Activated CD4-positive, CD25-positive, alpha-beta regulatory T cell treated with anti-CD3 and anti-CD28 coated beads, Interleukin-2, amount 50 U/mL, for 24 hours (primary cell): Measurements from ENCODE around the gene PI4KB.
"Not testable (repeated sequence)": the region's sequence is repeated elsewhere in the genome, so short reads cannot be mapped to it uniquely, and the experiment has no call there.

Experiments used
- ATAC-seq, 2 donors: fragments of 150-1000 bp; cut with Tn5 transposase; one replicate each; pipeline ENCODE4 v1.10.0; 2021; ENCODE audit warnings: mild to moderate bottlenecking in 1 of 2, moderate library complexity in 1 of 2

PI4KB gene

DNA sequence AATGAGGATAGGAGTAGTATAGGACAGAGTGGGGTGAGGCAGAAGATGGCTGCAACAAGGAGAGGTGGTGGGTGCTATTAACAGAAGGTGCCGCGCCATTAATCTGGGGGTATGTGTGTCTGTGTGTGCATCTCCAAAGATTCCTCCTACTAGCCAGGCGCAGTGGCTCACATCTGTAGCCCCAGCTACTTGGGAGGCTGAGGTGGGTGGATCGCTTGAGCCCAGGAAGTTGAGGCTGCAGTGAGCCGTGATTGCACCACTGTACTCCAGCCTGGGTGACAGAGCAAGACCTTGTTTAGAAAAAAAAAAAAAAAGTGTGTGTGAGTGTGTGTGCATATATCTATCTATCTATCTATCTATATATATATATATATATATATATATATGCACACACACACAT lies 51.9 kb downstream of the PI4KB start:
- ATAC-seq, result not testable (repeated sequence)

- ATAC-seq, result no peak
These were observed 53.2 kb downstream of the PI4KB start for GRCh38 chr1:151273924-151274466.

DNA sequence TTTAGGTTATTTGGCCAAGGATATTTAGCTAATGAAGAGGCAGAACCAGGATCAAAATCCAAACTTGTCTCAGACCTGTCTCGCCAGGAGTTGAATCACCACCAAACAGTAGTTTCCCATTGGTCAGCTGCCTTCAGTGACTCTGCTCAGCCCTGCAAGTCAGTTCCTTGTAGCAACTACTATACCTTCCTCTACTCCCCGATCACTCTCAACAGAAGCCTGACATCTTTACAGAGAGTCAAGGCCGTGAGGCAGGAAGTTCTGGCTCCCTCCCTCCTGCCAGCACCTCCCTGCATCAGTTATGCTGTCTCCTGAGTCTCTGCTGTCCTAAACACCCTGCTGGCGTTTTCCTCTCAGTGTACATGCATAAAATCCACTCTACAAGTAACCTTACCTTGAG lies 59.5 kb downstream of the PI4KB start:
- ATAC-seq, result no peak

DNA sequence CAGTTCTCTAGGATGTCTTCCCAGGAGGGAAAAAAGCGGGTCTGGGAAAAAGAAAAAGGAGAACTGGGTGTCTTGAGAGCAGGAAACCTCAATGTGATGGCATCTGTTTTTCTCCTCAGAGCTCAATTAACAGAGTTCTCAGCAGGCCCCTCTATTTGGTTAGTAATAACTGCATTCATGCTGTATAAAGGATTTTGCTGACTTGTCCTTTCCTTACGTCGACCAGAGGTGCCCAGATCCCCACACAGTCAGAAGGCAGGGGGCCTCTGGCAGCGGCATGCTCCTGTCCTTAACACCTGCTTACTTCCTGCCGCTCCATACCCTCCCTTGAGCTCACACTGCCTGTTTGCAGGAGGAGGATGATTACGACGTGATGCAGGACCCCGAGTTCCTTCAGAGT lies 60.4 kb downstream of the PI4KB start:
- no peak for ATAC-seq

DNA sequence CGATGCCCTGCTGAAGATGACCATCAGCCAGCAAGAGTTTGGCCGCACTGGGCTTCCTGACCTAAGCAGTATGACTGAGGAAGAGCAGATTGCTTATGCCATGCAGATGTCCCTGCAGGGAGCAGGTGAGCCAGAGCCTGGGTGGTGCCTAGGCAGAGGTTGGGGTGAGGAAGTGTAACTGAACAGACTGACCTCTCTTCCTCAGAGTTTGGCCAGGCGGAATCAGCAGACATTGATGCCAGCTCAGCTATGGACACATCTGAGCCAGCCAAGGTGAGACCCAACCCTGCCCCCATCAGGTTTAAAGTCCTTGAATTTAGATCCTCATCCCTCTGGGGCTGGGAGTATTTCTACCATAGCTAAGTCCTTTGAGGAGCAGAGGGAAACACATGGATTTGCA lies 60.9 kb downstream of the PI4KB start:
- no peak for ATAC-seq

- ATAC-seq, result no peak
These were observed 61.6 kb downstream of the PI4KB start for GRCh38 chr1:151265446-151266236.

GRCh38 chr1:151259351-151259750 lies 67.9 kb downstream of the PI4KB start:
- no peak for ATAC-seq

GRCh38 chr1:151255381-151255780 lies 71.8 kb downstream of the PI4KB start:
- ATAC-seq, result no peak

DNA sequence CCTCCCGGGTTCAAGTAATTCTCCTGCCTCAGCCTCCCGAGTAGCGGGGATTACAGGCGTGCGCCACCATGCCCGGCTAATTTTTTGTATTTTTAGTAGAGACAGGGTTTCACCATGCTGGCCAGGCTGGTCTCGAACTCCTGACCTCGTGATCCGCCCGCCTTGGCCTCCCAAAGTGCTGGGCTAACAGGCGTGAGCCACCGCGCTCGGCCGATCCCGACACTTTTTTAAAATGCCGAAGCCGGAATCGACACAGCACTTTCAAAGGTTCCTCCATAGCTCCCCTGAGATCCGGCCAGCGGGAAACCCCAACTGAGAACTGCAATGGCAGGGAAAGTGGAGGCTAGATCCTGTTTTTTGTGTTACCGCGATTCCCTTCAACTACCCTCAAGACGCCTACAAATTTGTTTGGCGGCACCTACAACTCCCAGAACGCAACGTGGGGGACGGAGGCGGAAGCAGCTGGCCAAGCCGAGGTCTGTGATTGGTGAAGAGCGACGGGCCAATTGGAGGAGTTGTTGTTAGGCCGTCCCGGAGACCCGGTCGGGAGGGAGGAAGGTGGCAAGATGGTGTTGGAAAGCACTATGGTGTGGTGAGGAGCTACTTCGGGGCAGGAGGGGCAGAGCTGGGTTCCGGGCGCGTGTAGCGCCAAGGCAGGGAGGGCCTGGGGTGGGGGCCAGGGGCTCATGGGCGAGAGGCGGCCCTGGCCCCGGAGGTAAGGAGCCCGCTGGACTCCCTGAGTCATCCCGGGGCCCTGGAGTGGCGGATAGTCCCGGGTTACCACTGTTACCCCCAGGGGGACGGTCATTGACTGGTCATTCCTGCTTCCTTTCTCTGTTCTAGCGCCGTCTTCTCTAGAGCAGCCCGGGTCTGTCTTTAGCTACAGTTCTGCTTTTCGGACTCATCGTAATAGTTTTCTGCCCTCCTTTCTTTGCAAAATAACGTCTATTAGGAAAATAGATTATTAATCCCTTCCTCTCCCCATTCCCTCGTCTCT lies 72.7 kb downstream of the PI4KB start, which contains the start of gene PSMD4:
Gene PSMD4, plus strand, starts transcription at position 518 of the 997 bp plus-strand sequence. Its CDS starts 49 bp downstream, at position 567.
- ATAC-seq, result peak; percentile 97 to 98

DNA sequence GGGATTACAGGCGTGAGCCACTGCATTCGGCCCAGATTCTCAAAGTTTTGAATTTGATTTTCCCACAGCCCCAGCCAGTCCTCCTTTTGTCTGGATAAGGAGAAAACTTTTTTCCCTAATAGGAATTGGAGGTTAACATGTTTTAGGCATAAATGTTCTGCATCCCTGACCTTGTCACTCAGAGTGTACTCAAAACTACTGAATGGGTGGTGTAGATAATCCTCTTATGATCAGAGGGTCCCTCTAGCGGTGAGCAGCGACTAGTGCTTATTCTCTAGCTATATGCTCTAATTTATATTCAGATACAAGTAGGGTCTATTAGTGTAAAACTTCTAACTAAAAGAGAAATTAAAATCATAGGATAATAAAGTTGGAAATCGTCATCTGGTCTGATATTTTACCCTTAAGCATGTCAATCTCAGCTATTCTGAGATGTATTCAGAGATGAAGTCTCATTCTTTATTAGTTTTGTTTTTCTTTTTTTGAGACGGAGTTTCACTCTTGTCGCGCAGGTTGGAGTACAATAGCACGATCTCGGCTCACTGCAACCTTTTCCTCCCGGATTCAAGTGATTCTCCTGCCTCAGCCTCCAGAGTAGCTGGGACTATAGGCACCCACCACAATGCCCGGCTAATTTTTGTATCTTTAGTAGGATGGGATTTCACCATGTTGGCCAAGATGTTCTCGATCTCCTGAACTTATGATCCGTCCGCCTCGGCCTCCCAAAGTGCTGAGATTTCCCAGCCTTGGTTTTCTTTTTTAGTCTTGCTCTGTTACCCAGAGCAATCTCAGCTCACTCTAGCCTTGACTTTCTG lies 75.4 kb downstream of the PI4KB start:
- peak; percentile 36 to 51 for ATAC-seq

GRCh38 chr1:151246786-151247185 lies 80.4 kb downstream of the PI4KB start:
- ATAC-seq, result no peak

GRCh38 chr1:151243683-151244216 lies 83.5 kb downstream of the PI4KB start:
- no peak for ATAC-seq

- no peak for ATAC-seq
These were observed 84.8 kb downstream of the PI4KB start for GRCh38 chr1:151242442-151242841.
